Stimulated activated CD4-positive, alpha-beta T cell treated with anti-CD3 and anti-CD28 coated beads, Interleukin-4, amount 100 ng/mL, for 4 hours (primary cell): ENCODE measurements around the gene RNF31.

Experiments used
- DNase-seq, 2 experiments: peaks; one replicate each; pipeline ENCODE4 v3.0.0-alpha.2; 2020

Gene RNF31

GRCh38 chr14:24117179-24117578, 30.1 kb upstream of the RNF31 start:
- DNase-seq = no peak

DNA sequence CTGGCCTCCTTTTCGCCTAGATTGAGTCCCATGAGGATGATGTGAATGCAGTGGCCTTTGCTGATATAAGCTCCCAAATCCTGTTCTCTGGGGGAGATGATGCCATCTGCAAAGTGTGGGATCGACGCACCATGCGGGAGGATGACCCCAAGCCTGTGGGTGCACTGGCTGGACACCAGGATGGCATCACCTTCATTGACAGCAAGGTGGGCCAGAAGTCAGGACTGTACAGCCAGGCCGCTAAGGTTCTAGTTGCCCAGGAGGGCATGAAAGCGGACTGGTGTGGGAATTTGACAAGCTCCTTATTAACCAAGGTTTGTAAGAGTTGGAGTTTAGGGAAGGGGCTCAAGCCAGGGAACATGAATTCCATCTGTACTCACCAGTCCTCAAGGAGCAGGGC, 27.6 kb upstream of the RNF31 start:
- DNase-seq = no peak

DNA sequence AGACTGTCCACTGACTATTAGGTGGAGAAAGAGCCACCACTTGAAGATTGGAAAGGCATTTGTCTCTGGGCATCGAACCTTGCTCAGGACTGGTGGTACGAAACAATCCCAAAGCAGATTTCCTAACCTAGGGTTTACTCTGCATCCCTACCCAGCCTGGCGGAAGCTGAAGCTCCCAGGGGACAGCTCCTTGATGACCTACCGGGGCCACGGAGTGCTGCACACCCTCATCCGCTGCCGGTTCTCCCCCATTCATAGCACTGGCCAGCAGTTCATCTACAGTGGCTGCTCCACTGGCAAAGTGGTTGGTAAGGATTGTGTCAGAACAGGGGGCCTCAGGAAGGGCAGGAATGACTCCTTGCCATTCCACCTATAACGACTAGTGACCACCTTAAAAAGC, 26.1 kb upstream of the RNF31 start:
- no peak for DNase-seq

DNA sequence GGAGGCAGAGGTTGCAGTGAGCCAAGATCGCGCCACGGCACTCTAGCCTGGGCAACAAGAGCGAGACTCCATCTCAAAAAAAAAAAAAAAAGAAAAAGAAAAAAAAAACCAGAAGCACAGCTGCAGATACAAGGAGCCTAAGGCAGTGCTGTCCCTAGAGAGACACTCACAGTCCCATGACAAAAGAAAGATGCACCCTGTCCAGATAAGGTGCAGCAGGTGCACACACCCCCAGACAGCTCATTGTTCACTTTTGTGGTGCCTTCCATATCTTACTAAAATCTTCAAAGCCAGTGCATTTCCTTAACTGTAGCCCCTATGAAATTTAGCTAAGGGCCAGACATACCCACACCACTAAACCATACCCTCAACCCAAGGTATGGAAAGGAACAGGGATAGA, 24.9 kb upstream of the RNF31 start:
- DNase-seq = no peak

DNA sequence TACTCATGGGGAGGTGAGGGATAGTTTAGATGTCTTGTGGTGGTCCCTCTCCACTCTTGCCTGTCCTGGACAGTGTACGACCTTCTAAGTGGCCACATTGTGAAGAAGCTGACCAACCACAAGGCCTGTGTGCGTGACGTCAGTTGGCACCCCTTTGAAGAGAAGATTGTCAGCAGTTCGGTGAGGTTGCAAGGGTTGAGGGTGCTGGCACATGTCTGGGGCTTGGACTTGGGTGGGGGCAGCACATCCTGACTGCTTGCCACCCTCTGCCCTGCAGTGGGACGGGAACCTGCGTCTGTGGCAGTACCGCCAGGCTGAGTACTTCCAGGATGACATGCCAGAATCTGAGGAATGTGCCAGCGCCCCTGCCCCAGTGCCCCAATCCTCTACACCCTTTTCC, 24.4 kb upstream of the RNF31 start:
- no peak for DNase-seq

DNA sequence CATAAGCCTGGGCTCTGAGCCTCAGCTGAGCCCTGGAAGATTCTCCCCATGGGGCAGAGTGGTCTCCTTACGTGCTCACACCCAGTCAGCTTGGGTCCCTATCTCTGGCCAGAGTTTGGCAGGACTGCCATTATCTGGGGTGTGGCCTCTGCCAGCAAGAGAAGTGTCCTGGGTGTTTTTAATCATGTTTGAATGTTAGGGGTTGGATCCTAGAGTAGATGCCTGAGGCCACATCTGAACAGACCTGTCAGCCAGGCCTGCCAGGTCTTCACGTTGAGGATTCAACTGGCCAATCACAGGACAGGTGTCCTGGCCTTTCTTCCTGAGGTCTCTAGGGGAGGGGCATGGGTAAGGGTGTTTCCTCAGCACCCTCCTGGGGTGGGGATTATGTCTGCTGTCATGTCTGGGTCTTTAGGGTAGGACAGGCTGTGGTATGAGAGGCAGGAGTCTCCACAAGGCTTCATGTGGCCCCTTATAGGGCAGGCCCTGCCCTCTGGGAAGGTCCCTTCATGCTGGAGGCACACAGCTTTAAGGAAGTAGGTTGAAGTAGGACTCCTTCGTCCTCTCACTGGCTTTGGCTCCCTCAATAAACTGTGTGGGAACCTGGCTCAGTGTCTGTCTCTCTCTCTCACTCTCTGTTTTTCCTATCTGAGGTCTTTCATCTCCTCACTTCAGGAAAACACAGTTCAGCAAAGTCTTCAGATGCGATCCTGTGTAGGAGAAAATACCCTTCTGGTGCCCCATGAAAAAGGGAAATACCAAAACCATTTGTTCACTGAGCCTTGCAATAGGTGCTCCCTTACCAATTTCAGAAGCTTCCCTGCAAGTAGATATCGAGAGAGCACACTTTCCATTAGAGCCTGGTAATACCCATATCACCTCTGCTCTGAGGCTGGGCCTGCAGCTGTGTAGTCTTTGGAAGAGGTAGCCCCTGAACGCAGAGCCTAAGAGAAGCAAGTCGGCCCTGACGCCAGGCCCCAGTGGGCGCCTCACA, 23.6 kb upstream of the RNF31 start:
- no peak for DNase-seq

GRCh38 chr14:24126939-24127338, 20.4 kb upstream of the RNF31 start:
- DNase-seq = no peak

DNA sequence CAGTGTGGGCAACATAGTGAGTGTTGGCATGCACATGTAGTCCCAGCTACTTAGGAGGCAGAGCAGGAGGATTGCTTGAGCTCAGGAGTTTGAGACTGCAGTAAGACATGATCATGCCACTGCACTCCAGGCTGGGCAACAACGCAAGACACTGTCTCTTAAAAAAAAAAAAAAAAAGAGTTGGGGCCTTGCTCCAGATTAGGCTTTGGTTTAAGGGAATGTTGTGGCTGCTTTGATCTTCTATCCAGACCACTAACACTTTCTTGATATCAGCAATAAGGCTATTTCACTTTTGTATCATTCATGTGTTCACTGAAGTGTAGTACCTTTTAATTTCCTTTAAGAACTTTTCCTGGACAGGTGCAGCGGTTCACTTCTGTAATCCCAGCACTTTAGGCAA, 19.6 kb upstream of the RNF31 start:
- DNase-seq = no peak

GRCh38 chr14:24129410-24129998, 17.8 kb upstream of the RNF31 start:
- no peak for DNase-seq

- DNase-seq = no peak
Observed at GRCh38 chr14:24130380-24130716, 16.9 kb upstream of the RNF31 start, which contains the start of gene FITM1. FITM1 (plus strand) TSS chr14:24130659; CDS start chr14:24131564, 905 bp downstream.

DNA sequence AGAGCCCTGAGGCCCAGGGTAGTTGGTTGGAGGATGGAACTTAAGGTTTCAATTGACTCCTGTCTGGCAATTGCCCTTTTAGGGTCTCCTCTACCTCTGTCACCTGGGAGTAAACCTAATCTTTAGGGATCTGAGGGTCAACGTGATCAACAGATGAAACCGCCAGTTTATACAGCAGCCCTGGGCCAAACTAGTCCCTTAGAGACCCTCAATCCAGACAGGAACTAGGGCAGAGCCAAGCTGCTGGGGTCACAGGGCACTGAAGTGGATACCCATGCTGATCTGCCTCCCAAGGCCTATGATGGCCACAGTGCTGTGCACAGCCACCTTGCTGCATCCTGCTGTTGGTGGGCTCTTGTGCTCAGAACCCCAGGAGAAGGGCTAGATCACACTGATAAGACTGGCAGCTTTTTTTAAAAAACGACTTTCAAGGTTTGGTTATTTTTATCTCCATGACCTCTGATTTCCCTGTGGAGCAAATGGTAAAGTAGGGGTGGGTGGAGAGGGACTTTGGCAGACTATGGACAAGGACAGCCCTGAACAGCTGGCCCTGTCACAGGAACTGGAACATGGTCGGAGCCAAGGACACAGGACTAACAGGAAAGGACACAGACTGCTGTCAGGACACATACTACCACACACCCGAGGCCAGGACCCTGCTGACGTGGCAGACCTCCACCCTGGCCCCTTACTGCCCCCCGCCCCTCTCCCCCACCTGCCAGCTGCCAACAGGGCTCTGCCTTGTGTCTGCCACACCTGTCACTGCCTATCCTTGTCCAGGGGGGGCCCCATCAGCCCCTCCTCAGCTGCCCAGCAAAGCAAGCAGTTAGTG, 16.4 kb upstream of the RNF31 start:
- DNase-seq = no peak

DNA sequence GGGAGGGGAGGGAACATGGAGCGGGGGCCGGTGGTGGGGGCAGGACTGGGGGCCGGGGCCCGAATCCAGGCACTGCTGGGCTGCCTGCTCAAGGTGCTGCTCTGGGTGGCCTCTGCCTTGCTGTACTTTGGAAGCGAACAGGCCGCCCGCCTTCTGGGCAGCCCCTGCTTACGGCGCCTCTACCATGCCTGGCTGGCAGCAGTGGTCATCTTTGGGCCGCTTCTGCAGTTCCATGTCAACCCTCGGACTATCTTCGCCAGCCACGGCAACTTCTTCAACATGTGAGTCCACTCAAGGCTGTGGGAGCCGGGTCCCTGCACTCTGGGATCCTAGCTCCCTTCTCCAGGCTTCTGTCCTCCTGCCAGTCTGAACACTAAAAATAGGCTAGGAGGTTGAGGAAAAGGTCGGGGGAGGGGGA, 15.7 kb upstream of the RNF31 start:
- DNase-seq = no peak

GRCh38 chr14:24132061-24132685, 15.1 kb upstream of the RNF31 start:
- peak in 1 of 2 experiments; percentile 24 for DNase-seq

- DNase-seq = no peak
Observed at GRCh38 chr14:24132976-24133375, 14.3 kb upstream of the RNF31 start.

DNA sequence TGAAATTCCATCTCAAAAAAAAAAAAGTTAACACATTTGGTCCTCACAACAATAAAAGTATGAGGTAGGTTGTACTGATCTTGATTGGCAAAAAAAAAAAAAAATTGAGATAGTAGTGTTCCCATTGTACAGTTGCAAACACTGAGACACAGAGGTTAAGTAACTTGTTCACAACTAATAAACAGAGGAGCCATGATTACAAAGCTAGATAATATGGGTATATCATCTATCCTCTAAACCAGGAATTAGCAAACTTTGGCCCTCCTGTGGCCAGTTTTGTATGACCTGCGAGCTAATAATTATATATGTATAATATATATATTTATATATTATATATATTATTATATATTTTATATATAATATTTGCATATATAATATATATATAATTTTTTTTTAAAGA, 13.6 kb upstream of the RNF31 start:
- DNase-seq = no peak

GRCh38 chr14:24135584-24135833, 11.8 kb upstream of the RNF31 start:
- no peak for DNase-seq

- DNase-seq = peak; percentile 91 to 95
Observed at GRCh38 chr14:24135834-24136683, 11.2 kb upstream of the RNF31 start, which contains the start of gene PSME1. PSME1 (plus strand) TSS chr14:24136194; CDS start chr14:24136263, 69 bp downstream.

GRCh38 chr14:24136684-24137528, 10.4 kb upstream of the RNF31 start:
- no peak for DNase-seq

GRCh38 chr14:24137529-24138395, 9.5 kb upstream of the RNF31 start:
- no peak for DNase-seq
